Measurements from ENCODE around the gene ERVK3-1. TPM values are rescaled to one million over a fixed set of nuclear protein-coding genes. Genes with fewer than 3 reads are reported as not detected.

ERVK3-1 gene
- total RNA-seq, 4 donors from 2014 or later, result 56.3 to 87.2 (median 64.5) TPM

DNA sequence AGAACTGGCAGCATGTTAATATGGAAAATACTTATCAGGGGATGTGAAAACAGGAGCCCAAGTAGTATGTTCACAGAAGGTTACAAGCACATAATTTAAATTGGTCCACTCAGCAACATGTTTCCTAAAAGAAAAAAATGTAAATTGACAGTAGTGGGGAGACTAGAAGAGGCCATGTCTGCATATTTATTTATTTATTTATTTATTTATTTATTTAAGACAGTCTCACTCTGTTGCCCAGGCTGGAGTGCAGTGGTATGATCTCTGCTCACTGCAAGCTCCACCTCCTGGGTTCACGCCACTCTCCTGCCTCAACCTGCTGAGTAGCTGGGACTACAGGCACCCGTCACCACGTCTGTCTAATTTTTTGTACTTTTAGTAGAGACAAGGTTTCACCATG lies 40.1 kb upstream of the ERVK3-1 start:
- TF ChIP-seq, protein P1, sequence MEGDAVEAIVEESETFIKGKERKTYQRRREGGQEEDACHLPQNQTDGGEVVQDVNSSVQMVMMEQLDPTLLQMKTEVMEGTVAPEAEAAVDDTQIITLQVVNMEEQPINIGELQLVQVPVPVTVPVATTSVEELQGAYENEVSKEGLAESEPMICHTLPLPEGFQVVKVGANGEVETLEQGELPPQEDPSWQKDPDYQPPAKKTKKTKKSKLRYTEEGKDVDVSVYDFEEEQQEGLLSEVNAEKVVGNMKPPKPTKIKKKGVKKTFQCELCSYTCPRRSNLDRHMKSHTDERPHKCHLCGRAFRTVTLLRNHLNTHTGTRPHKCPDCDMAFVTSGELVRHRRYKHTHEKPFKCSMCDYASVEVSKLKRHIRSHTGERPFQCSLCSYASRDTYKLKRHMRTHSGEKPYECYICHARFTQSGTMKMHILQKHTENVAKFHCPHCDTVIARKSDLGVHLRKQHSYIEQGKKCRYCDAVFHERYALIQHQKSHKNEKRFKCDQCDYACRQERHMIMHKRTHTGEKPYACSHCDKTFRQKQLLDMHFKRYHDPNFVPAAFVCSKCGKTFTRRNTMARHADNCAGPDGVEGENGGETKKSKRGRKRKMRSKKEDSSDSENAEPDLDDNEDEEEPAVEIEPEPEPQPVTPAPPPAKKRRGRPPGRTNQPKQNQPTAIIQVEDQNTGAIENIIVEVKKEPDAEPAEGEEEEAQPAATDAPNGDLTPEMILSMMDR (IDR thresholded peaks at IDR 0.05), result no peak
- no peak for TF ChIP-seq POLR2A (IDR thresholded peaks at IDR 0.05)
- no peaks in the 10 kb centered on the region for H3K27me3 ChIP-seq
- intact Hi-C loops (cut with DNase I), result loop anchor here (5.0 kb wide), 1 partner anchor 283 kb away; no protein-coding TSS in a partner anchor
- DNase-seq, result no peak
- peaks cover 29% of the 10 kb centered on the region for H3K9me3 ChIP-seq
- H3K27ac ChIP-seq, result no peak overlapping the region
- H3K36me3 ChIP-seq, result peaks cover 13 to 33% of the 10 kb centered on the region in 2 donors
- no peak overlapping the region for H3K4me3 ChIP-seq (replicated peaks in 1 of 3)
- H3K4me1 ChIP-seq, result no peaks in the 10 kb centered on the region
- WGBS, 2 donors, result 97 to 100% methylated on average over 3 of the region's 3 CpGs

DNA sequence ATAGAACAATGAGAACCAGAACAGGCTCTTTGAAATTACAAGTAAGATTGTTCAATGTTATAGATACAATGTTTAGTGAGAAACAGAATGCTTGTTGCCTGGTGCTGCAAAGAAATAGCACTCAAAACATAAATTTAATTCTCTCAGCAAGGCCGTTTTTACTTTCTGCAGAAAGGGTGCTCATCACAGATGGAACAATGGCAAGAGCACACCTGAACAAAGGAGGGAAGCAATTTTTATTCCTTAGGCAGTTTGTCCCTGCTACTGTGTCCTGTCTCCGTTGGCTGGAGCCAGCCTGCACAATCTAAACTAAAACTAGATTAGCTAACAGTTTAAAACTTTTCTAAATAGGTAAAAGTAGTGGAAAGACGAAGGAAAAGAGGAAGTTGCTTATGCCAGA lies 36.8 kb upstream of the ERVK3-1 start:
- no peak for DNase-seq
- intact Hi-C loops (cut with DNase I), result loop anchor here (5.0 kb wide), 1 partner anchor 286 kb away; no protein-coding TSS in a partner anchor
- TF ChIP-seq, protein P1 (IDR thresholded peaks at IDR 0.05), result no peak
- no peak for TF ChIP-seq POLR2A (IDR thresholded peaks at IDR 0.05)
- no peak overlapping the region for H3K4me3 ChIP-seq (replicated peaks in 1 of 3)
- 97 to 99% methylated on average over 3 of the region's 3 CpGs for WGBS, 2 donors
- H3K9me3 ChIP-seq, result peaks cover 4% of the 10 kb centered on the region
- no peak overlapping the region for H3K27ac ChIP-seq
- H3K27me3 ChIP-seq, result no peaks in the 10 kb centered on the region
- H3K4me1 ChIP-seq, result no peaks in the 10 kb centered on the region
- peaks cover 5 to 8% of the 10 kb centered on the region in 2 donors for H3K36me3 ChIP-seq

DNA sequence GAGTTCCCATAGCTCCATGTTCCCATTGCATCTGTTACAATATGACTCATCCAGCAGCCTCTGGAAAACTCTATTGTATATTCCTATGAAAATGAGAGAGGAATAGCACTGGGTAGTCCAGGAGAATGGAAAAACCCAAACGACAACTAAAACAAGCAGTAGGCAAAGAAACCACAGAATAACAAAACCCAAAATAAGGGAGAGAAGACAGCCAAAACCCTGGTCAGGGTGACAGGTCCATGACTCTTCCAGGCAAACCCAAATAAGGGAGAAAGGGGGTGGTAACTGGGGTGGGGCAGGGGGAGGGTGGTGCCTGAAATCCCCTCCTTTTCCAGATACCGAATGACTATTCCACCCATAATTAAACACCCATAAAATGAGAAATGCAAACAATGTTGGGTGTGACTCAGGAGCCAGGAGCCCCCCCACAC lies 30.4 kb upstream of the ERVK3-1 start:
- H3K27me3 ChIP-seq, result no peaks in the 10 kb centered on the region
- H3K9me3 ChIP-seq, result no peaks in the 10 kb centered on the region
- H3K4me3 ChIP-seq (replicated peaks in 1 of 3), result no peak overlapping the region
- intact Hi-C loops (cut with DNase I), result no loop called here
- TF ChIP-seq, protein P1 (IDR thresholded peaks at IDR 0.05), result no peak
- TF ChIP-seq POLR2A (IDR thresholded peaks at IDR 0.05), result no peak
- H3K36me3 ChIP-seq, result peaks cover 2 to 5% of the 10 kb centered on the region in 2 donors
- 89% methylated on average over 2 of the region's 2 CpGs for WGBS, 2 donors
- no peak for DNase-seq
- H3K27ac ChIP-seq, result no peak overlapping the region
- H3K4me1 ChIP-seq, result peaks cover 5 to 10% of the 10 kb centered on the region in 2 donors

DNA sequence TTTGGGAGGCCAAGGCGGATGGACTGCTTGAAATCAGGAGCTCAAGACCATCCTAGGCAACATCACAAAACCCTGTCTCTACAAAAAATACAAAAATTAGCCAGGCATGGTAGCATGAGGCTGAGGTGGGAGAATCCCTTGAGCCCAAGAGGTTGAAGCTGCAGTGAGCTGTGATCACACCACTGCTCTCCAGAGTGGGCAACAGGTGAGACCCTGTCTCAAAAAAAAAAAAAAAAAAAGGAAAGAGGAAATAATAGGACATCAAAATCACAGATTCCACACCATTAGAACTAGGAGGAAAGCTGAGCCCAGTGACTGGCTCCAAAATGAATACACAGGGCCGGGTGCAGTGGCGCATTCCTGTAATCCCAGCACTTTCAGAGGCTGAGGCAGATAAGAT lies 29.6 kb upstream of the ERVK3-1 start:
- peaks cover 6 to 16% of the 10 kb centered on the region in 2 donors for H3K4me1 ChIP-seq
- H3K4me3 ChIP-seq (replicated peaks in 1 of 3), result no peak overlapping the region
- peaks cover 2 to 5% of the 10 kb centered on the region in 2 donors for H3K36me3 ChIP-seq
- intact Hi-C loops (cut with DNase I), result no loop called here
- DNase-seq, result no peak
- no peak for TF ChIP-seq POLR2A (IDR thresholded peaks at IDR 0.05)
- TF ChIP-seq, protein P1 (IDR thresholded peaks at IDR 0.05), result no peak
- no peak overlapping the region for H3K27ac ChIP-seq
- no peaks in the 10 kb centered on the region for H3K9me3 ChIP-seq
- WGBS, 2 donors, result 94 to 96% methylated on average over 3 of the region's 3 CpGs
- H3K27me3 ChIP-seq, result no peaks in the 10 kb centered on the region

DNA sequence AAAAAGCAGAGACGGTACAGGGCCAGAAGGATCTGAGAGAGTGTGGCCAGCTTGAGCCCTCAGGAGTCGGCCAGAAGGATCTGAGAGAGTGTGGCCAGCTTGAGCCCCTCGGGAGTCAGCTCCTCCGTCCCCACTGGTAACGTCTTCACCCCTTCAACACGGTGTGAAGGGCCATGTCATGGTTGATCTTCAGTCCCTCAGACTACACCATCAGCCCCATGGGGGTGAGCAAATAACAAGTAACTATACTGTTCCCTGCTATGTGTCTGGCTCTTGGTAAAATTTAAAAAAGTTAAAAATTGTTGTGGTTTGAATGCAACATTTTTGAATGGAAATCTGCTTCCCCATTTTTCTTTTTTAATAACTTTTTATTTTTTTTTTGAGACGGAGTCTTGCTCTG lies 28.0 kb upstream of the ERVK3-1 start:
- peaks cover 6 to 16% of the 10 kb centered on the region in 2 donors for H3K4me1 ChIP-seq
- peaks cover 0 to 2% of the 10 kb centered on the region in 2 donors for H3K36me3 ChIP-seq
- H3K4me3 ChIP-seq (replicated peaks in 1 of 3), result no peak overlapping the region
- intact Hi-C loops (cut with DNase I), result no loop called here
- H3K27ac ChIP-seq, result no peak overlapping the region
- no peaks in the 10 kb centered on the region for H3K27me3 ChIP-seq
- no peak for DNase-seq
- 91 to 94% methylated on average over 6 to 7 of the region's 7 CpGs for WGBS, 2 donors
- TF ChIP-seq, protein P1 (IDR thresholded peaks at IDR 0.05), result no peak
- no peak for TF ChIP-seq POLR2A (IDR thresholded peaks at IDR 0.05)
- H3K9me3 ChIP-seq, result no peaks in the 10 kb centered on the region
